HEK293 (cell line): ENCODE measurements around the gene GRB10.

ENCODE experiments used
- CTCF ChIP-seq: fragments of 450-650 bp; formaldehyde crosslinking; IDR thresholded peaks from 2 replicates; pipeline ENCODE4 v1.5.1; 2016; ENCODE audit warnings: missing biosample characterization, missing genetic modification characterization
- HOXA7 ChIP-seq: sonication (generic); formaldehyde crosslinking; IDR thresholded peaks from 2 replicates; pipeline ENCODE4 v1.8.1; 2022; ENCODE audit warnings: missing genetic modification reagents, borderline replicate concordance
- ZNF677 ChIP-seq: fragments of 450-650 bp; IDR thresholded peaks from 2 replicates; pipeline ENCODE4 v1.5.0; 2018; ENCODE audit warnings: missing biosample characterization, mild to moderate bottlenecking, missing genetic modification characterization, moderate library complexity
- ZNF704 ChIP-seq: fragments of 450-650 bp; formaldehyde crosslinking; IDR thresholded peaks from 2 replicates; pipeline ENCODE4 v1.5.1; 2016; ENCODE audit warnings: missing biosample characterization, missing genetic modification characterization

GRCh38 chr7:50667338-50667737 lies 115.4 kb downstream of the GRB10 start:
- no peak for TF ChIP-seq CTCF (tag by site-specific recombination)
- TF ChIP-seq HOXA7: no peak
- TF ChIP-seq ZNF677 (tag by site-specific recombination): no peak
- TF ChIP-seq ZNF704 (tag by site-specific recombination): no peak
